ENCODE measurements around the gene TBX3.

The TBX3 gene

DNA sequence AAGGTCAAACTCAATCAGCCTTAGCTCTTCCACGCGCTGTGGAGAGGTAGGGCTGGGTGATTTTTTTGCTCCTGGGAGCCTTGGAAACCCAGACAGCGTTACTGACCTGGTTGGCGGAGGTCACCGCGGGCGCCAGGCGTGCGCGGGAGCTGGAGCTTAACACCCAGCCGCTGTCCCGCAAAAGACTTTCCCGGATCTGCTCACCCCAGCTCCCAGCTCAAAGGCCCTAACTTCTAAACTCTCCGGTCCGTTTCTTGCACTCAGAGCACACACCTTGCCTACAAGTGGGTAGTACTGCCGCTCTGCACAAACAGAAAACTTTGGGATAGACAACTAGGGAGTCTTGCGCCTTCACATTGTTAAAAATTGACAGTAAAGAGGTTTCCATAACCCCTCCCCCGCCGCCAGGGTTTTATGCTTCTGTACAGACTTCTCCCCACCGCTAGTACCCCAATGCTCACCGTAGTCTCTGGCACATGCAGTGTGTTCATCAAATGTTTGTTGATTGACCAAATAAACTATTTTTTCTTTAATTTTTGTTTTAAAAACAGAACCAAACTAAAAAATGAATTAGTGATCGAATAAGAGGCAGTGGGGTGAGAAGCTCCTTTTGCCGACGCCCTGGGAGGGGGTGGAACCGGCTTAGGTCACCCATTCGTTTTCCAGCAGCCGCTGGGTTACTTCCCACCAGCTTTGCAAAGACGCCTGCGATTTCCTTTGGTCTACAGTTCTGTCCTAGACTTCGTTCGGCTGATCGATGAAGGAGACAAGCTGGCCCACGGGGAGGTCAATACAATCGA lies 12.7 kb upstream of the TBX3 start:
- no peak for DNase-seq

DNA sequence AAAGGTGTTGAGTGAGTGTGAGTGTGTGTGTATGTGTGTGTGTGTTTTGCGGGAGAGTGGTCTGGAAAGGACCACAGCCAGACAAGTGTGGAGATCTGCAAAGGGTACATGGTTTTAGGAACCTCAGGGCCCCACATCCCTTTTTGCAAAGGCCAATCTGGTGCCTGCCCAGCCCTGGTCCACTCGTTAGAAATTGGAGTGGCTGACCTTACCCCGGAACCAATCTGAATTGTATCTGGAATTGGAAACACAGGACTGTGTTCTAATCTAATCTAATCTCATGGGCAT lies 11.3 kb upstream of the TBX3 start:
- DNase-seq = no peak

DNA sequence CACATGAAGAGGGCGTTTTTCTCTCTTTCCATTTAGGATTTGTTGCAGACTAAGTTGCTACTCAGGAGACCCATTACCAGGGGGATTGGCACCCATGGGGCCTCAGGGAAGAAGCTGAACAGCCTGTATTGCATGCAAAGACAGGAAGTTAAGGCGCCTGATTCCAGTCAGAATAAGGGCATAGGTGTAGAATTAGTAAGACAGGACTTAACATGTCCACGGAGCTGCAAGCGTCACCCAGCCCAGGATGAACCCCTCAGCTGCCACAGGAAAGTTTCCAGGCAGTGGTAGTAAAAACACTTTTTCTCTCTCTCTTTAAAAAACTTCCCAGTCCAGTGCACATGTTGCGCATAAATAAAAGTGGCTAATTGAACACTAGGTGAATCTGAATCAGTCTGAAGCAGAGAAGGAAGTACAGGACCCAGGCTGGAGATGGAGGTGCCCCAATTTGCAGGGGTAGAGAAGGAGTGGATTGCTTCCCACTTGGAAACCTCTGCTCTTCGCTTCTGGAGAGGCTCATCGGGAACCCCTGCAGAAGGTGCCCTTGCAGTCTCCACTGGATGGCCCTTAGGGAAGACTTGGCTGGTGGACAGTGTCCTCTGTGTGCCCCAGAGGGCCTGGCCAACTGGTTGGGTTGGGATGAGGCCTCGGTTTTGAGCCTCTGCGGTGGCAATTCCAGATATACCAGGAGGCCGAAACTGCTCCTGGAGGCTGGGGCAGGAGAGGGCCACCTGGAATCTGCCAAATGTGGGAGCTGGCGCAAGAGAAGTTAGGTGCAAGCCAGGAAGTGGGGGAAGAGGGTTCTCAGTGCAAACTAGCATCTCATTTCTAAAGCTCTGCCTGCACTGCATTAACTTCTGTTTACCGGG lies 10.7 kb upstream of the TBX3 start:
- DNase-seq = no peak

DNA sequence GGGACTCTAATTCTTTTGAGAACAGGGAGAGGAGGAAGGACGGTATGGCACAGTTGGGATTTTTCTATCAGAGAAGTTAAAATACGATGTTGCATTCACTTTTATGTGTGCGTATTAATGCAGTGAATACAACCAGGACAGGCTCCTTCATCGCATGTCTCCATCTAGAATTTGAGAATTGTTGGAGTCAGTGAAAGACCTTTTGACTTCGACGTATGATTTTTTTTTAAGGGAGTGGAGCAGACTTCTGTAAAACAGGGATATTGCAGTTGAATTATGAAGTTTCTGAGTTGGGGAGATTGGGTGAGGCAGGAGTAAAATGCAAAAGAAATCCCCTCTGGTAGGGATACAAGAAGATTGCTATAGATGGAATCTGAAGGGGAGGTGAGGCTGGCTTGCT lies 9.6 kb upstream of the TBX3 start:
- DNase-seq = no peak

DNA sequence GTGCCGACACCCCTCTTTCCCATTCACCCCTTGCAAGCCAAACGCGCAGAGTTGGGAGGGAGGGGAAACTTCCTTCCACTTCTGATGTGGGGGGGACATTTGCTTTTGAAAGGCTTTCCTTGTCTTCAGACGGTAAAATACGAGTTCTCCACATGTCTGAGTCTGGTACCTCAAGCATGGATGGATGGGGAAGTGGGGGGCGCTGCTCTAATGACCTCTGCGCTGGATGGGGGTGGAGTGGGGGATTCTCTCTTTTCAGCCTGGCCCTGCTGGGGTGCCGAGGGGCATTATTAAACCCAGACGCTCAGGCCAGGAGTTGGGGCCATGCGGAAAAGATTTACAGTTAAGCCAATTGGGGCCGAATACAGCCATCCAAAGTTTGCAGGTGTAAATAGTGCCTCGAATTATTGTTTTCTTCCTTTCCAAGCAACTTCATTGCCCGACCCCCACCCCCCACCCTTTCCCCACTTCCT lies 9.1 kb upstream of the TBX3 start:
- no peak for DNase-seq

DNA sequence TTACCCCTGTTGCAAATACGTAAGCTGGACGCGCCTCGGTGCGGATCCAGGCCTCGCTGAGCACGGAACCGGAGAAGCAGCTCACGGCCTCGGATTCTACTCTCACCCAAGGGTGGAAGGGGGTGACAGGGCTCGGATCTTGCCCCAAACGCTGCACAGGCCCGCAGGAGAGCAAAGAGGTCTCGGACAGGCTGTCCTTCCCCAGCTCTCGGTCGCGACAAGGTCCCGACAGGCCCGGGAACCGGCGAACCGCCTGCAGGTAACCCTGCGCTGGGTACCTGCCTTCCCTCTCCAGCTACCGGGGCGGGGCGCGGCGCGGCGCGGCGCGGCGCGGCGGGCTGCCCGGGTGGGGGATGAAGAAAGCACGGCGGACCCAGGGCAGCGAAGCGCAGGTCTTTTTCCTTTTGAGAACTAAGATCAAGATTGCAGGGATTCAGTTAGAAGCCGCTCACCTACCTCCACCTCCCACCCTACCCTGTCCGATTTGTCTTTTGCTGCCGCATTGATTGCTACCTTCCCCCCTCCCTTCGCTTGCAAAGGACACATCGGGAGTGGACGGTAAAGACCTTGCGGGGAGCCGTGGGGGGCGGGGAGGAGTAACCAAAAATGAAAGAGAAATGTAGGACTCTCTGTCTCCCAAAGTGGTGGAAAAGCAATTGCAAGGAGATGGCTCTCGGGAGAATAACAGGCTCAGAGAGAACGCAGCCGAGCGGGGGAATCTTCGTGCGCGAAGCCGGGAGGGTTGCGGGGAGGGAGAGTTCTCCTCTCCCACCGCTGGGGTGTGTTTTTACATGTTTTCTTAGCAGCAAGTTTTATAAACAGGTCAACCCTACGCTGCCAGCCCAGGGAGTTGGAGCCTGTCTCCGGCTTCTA lies 8.4 kb upstream of the TBX3 start:
- DNase-seq = no peak

DNA sequence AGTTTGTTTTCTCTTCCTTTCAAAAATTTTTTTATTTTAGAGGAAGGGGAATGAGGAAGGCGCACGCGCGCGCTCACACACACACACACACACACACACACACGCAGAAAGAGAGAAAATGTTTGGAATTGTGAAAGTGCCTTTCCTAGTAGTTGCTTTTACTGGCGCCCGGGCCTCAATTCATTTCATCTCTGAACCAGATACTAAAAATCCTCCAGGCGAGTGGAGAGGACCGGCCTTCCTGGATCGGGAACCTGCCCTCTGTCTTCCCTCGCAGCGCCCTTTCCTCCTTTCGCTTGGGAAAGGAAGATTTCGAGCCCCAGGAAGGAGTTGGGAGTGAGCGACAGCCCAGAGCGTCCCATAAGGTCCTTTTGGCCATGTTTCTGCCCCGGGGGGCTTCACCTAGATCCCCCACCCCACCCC lies 7.8 kb upstream of the TBX3 start:
- no peak for DNase-seq

DNA sequence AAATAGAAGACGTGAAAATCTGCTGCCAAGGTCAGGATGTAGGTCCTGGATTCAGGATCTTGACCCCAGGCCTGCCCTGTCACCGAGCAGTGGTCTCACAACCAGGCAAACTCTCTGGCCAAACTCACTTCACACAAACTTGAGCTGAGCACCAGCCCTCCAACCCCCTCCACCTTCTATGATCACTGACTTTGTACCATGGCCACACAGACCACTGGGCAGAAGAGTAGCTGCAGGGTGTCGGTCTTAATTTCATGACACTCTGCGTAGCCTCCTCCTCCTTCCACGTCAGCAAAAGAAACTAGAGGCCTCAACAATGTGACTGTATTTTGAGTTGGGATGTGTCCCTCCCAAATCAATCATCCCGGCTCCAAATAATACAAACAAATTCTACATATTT lies 7.2 kb upstream of the TBX3 start:
- no peak for DNase-seq

DNA sequence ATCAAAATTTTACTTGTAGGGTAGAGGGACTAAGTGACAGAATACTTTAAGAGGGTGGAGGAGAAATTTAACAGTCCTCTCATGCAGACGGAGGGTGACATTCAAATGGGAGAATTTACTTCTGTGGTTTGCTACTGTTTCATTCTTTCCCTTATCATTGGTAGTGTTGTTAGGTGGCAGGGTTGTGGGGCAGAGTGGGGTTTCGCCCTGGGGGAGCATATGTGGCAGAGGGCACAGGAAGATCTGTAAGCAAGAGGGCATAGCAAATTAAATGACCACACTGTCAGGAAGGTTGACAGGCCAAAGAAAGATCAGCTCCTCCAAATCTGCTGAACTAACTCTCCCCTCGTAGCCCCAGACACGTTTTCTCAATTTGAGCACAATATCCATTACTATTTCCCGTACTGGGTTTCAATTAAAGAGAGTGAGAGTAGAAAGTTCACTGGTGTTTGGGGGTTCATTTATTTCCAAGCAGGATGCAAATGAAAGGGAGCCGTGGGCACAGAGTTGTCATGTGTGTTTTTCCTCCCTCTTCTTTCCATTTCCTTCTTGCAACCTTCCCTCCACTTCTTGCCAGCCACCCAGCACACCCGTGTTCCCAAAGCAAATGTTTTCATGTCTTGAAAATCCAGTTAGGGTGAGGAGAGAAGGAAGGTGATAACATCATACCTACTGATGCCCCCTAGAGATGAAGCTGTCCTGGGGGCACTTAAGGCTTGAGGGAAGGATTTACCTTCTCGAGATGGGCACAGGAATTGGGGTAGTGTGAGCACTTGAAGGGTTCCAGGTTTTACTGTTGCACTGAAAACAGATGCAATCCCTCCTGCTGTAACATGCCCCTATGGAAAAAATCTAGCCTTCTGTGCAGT lies 6.5 kb upstream of the TBX3 start:
- DNase-seq = no peak

DNA sequence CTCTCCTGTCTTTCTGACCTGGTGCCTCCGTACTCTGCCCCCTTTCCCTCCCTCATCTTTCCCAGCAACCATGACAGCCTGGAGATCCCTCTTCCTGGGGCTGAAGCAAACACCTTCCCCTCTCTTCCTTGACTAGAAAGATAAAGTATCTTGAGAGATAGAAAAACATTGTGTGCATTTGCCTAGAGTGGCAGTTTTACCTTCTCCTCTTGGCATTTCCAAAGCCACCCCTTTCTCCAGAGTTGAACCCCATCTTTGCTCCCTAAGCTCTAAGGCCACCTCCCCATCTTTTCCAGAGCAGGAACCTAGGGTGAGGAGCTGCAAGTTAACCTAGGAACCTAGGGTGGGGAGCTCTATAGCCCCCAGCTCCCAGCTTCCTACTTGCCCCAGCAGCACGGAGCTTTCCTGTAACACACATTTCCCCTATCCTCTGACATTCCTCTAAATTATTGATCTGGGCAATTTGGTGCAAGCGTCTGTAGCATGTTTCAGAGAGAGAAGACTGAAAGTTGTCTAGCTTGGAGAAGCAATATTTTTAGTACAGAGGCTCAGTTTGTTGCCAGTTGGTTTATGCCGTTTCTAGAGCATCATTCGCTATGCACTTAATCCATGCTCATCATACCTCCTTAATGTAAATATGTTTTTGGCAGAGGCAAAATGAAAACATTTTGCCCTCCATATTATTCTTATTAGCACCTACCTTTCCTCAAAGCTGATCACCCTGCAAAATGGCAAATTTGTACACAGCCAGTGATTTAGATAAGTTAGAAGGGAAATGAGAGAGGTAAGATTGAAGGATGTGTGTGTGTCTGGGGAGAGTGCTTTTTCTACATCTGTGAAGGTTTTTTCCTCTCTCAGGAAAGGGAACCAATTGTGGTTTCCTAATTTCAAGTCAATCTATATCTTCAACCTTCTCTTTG lies 5.4 kb upstream of the TBX3 start:
- no peak for DNase-seq

DNA sequence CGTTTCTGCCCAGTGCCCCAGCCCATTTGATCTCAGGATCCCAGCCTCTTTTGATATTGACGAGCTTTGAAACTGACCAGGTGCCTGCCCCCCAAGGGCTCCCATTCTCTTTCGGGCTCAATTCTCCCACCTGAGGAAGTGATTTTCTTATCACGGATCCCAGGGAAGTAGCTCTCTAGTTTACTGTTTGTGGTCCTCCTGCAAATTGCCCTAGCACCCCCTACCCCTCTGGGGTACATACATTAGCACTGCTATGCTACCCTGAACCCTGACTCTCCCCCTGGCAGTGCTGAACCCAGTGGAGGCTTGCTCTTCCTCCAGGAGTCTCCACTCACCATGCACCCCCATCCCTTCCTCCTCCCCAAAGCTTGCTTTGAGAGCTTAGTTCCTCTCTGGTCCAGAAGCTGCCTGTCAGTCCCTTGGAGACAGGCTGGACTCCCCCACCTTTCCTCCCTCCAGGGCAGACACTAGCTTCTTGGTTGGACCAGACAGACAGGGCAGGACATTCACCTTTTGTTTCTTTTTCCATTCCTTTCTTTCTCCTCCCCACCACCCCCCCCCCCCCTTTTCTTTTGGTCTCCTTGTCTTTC lies 4.4 kb upstream of the TBX3 start:
- no peak for DNase-seq

DNA sequence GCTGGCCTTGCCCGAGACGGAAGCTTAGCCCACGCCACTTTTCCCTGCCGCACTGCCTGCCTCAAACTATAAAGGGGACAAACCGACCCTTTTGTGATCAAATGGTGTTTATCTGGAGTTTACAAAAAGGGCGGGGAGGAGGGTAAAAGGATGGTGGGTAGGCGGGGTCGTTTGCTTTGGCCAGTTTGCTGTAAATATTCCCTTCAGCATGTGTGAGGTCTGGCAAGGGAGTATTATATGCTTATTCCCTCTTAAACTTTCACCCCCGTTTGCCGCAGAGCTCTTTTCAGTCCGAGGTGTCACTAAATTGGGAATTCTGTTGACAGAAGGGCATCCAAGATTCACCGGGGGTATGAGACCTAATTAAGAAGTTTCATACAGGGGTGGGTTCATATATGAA lies 3.8 kb upstream of the TBX3 start:
- no peak for DNase-seq

DNA sequence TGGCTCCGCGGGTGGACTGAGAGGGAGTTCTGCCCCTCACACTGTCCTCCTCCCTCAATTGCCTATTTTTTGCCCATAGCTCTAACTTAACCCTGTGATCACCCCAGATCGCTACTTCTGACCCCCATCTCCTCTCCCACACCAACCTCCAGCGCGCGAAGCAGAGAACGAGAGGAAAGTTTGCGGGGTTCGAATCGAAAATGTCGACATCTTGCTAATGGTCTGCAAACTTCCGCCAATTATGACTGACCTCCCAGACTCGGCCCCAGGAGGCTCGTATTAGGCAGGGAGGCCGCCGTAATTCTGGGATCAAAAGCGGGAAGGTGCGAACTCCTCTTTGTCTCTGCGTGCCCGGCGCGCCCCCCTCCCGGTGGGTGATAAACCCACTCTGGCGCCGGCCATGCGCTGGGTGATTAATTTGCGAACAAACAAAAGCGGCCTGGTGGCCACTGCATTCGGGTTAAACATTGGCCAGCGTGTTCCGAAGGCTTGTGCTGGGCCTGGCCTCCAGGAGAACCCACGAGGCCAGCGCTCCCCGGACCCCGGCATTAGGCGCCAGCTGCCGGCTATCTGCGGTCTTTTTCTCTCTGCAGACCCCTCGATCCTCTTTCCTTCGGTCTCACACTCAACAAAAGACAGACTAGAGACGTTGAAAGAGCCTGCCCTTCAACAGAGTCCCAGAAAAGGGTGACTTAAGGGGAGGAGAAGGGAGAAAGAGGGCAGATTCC lies 3.0 kb upstream of the TBX3 start:
- no peak for DNase-seq

DNA sequence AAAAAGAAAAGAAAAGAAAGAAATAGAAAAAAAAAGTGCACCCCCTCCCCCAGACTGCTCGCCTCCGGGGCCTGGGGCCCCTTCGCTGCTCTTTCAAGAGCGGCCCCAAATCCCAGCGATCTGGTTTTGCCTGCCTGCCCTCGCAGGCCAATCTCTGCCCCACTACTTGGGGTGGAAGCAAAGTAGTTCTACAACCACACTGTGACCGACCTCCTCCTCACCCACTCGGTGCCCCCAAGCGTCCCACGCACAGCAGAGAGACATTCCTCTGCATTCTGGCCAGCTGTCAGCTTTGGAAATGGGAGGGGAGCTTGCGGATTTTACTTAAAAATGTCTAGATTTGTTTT lies 2.4 kb upstream of the TBX3 start:
- no peak for DNase-seq

DNA sequence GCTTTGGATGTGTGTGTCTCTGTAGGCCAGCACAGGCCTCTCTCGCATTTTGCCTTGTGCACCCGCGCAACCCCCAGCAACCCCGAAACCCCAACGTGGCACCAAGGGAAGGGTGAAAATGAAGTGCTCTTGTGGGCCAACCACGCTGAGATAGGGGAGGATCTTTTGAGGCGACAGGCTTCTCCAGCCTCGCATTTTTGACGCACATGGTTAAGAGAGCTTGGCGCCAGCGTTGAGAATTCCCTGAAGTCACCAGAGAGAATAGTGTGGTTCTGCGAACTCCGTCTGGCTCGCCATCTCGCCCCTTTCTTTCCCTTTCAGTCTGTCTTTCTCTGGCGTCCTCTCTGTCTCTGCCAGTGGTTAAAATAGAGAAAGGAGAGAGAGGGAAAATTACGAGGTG lies 1.9 kb upstream of the TBX3 start:
- no peak for DNase-seq

DNA sequence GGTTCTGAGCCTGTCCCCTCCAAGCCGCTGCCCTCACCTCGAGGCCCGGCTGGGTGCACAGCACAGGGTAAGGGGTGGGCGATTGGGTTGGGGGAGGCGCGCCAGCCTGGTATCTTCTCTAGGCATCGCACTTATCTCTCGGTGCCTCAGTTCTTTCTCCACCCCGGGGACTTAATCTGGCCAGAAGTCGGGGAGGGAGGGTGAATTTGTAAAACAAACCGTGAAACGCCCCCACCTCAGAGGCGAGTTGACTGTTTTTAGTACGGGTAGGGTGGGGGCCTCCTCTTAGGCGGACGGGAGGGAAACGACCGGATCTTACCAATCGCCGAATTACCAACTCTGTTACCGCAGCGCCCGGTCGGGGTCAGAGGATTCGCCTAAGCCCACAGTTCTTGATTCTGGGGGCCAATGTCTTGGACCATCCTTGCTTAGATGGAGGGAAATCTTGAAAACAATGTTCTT lies 1.4 kb upstream of the TBX3 start:
- DNase-seq = no peak

DNA sequence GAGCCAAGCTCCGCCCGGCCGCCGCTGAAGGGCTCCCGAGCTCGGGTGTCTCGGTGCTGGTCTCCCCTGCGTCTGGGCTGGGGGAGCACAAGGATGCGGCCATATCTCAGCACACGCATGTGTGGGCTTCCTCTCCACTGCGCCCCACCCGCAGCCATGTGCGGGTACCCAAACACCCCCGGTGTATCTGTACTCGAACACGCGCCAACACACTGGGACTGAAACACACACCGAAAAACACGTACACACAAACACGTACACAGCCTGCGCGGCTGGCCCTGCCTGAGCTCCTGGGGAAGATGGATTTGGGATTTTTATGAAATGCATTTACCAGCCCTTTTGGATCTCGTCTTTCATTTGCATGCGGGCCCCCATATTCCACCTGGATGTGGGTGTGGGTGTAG lies 897 bp upstream of the TBX3 start:
- DNase-seq = no peak

DNA sequence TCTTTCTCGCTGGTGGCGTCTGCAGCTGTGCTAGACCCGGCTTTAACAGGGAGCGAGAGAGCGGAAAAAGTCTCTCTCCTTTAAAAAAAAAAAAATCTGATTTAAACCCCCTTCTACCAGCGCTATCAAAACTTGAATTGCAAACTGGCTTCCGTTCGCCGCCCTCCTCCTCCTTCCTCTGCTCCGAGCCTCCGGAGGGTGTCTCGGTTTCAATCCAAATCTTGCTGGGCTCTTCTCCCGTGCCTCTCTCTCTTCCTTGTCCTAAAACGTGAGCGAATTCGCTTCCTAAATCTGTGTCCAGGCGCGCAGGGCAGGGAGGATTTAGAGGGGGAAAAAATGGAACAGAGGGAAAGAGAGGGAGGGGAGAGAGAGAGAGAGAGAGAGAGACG lies 272 bp downstream of the TBX3 start:
- DNase-seq = no peak

DNA sequence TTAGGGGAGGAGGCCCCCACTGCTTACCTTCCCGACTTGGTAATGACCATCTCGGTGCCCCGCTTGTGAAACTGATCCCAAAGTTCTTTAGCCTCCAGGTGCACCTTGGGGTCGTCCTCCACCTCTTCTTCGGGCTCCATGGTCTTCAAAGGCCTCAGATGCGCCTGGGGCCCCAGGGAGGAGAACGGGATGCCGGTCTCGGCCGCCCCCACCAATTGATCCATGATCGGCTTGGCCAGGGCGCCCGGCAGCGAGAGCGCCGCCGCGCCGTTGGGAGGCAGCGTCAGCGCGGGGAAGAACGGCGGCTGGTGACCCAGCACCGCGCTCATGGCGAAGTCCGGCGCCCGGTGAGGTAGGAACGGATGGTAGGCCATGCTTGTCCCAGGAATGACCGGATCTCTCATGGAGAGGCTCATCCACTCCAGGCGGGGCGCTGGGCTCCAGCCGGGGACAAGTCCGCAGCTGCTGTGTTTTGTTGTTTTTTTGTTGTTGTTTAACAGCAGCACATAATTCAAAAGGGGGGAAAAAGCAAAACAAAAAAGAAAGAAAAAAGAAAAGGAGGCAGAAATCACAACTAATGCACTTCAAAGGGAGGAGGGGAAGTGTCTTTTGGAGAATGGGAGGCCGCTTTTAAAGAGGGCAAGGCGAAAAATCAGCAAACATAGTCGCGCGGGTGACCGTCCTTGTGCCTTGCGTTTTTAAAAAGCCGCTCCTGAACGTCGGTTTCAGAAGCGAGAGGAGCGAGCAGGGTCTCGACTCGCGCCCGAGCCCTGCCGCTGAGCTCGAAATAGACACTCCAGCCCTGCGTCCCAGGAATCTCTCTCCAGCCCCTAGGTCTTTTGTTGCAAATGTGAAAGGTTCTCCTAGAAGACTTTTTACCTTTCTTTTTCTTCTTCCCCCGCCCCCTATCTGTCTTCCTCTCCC lies 928 bp downstream of the TBX3 start:
- DNase-seq = no peak

Measured in femur (tissue), 1 donor.